Activated naive CD4-positive, alpha-beta T cell treated with anti-CD3 and anti-CD28 coated beads for 36 hours (primary cell): ENCODE data around the gene CENPU. TPM values are rescaled to one million over a fixed set of nuclear protein-coding genes. Genes with fewer than 3 reads are reported as not detected.
"Not testable (repeated sequence)": the region's sequence is repeated elsewhere in the genome, so short reads cannot be mapped to it uniquely, and the experiment has no call there.

Experiments
- CTCF ChIA-PET: fragments of 350-600 bp; sonication (Branson Sonifier 250); formaldehyde crosslinking; loops from one replicate; lab custom pipeline; 2021; ENCODE audit warnings: antibody characterized with exemption; lab: Charles Lee
- DNase-seq: peaks from one replicate; pipeline ENCODE4 v3.0.0-alpha.2; 2020
- H3K27ac Mint-ChIP-seq: one replicate; pipeline ENCODE4 v1.8.0; 2021; ENCODE audit warnings: mild to moderate bottlenecking, mixed read lengths
- H3K27me3 Mint-ChIP-seq: one replicate; pipeline ENCODE4 v1.8.0; 2021; ENCODE audit warnings: low read depth, mixed read lengths
- H3K36me3 Mint-ChIP-seq: one replicate; pipeline ENCODE4 v1.8.0; 2021; ENCODE audit warnings: low read depth, mixed read lengths
- H3K4me1 Mint-ChIP-seq: one replicate; pipeline ENCODE4 v1.8.0; 2021; ENCODE audit warnings: low read depth, mixed read lengths
- H3K4me3 Mint-ChIP-seq: one replicate; pipeline ENCODE4 v1.8.0; 2021; ENCODE audit warnings: mild to moderate bottlenecking, moderate library complexity, mixed read lengths
- H3K9me3 Mint-ChIP-seq: one replicate; pipeline ENCODE4 v1.8.0; 2021; ENCODE audit warnings: mixed read lengths
- intact Hi-C: fragments of 100-400 bp; cut with micrococcal nuclease; formaldehyde crosslinking; loops from one replicate; pipeline ENCODE4 v1.15.1; 2023
- total RNA-seq, 2 experiments: library from RNA; stranded (reverse); gene quantifications; one replicate each; pipeline ENCODE4 v1.2.3, GENCODE V29; 2021

CENPU gene
- total RNA-seq, 2 experiments from 2014 or later = 78.7 to 91.5 TPM

GRCh38 chr4:184655889-184656869 lies 77.7 kb downstream of the CENPU start:
- no peaks in the 10 kb centered on the region for H3K27me3 Mint-ChIP-seq
- DNase-seq = no peak
- intact Hi-C loops = no loop called here
- H3K4me1 Mint-ChIP-seq = peaks cover 9% of the 10 kb centered on the region
- H3K27ac Mint-ChIP-seq = no peak overlapping the region
- no peaks in the 10 kb centered on the region for H3K9me3 Mint-ChIP-seq
- H3K36me3 Mint-ChIP-seq = peaks cover 22% of the 10 kb centered on the region
- H3K4me3 Mint-ChIP-seq = no peak overlapping the region
- CTCF ChIA-PET = no interaction called here

- H3K36me3 Mint-ChIP-seq = peaks cover 13% of the 10 kb centered on the region
- no peak overlapping the region for H3K4me3 Mint-ChIP-seq
- no peaks in the 10 kb centered on the region for H3K27me3 Mint-ChIP-seq
- CTCF ChIA-PET = interaction anchor here (0.8 to 1.0 kb wide), 2 partner anchors 100 to 393 kb away, joined by 3 read pairs; no protein-coding TSS in a partner anchor
- no peak overlapping the region for H3K27ac Mint-ChIP-seq
- intact Hi-C loops = no loop called here
- no peak for DNase-seq
- no peaks in the 10 kb centered on the region for H3K9me3 Mint-ChIP-seq
- H3K4me1 Mint-ChIP-seq = peaks cover 16% of the 10 kb centered on the region
Observed at GRCh38 chr4:184653650-184654049, 80.2 kb downstream of the CENPU start.

GRCh38 chr4:184652681-184653080 lies 81.2 kb downstream of the CENPU start:
- H3K27me3 Mint-ChIP-seq, H3K9me3 Mint-ChIP-seq, intact Hi-C loops, H3K27ac Mint-ChIP-seq, H3K4me3 Mint-ChIP-seq, DNase-seq: not testable (repeated sequence)
- H3K36me3 Mint-ChIP-seq = peaks cover 19% of the 10 kb centered on the region
- CTCF ChIA-PET = interaction anchor here (1.0 kb wide), 1 partner anchor 392 kb away, joined by 3 read pairs; no protein-coding TSS in a partner anchor
- peaks cover 21% of the 10 kb centered on the region for H3K4me1 Mint-ChIP-seq

- intact Hi-C loops = no loop called here
Observed at GRCh38 chr4:184651899-184652298, 82.0 kb downstream of the CENPU start.

GRCh38 chr4:184649971-184650855 lies 83.7 kb downstream of the CENPU start:
- Mint-ChIP-seq H3K4me3 (peak overlapping the region; percentile 93), H3K4me1 (peaks cover 45% of the 10 kb centered on the region), H3K27ac (peak overlapping the region; percentile 83), H3K9me3 (no peaks in the 10 kb centered on the region), H3K27me3 (no peaks in the 10 kb centered on the region), H3K36me3 (peaks cover 16% of the 10 kb centered on the region)
- peak; percentile 37 for DNase-seq
- CTCF ChIA-PET = interaction anchor here (0.7 to 1.0 kb wide), 2 partner anchors 107 to 386 kb away, joined by 3 to 5 read pairs; no protein-coding TSS in a partner anchor
- intact Hi-C loops = loop anchor here (1.0 to 5.0 kb wide), 18 partner anchors 65 to 1145 kb away; partner anchors contain the start of genes ANKRD37, CENPU, CFAP97 and ING2

More at GRCh38 chr4:184651899-184652298, 82.0 kb downstream of the CENPU start:
- no peak for DNase-seq
- Mint-ChIP-seq H3K27ac (no peak overlapping the region), H3K4me3 (no peak overlapping the region), H3K9me3 (no peaks in the 10 kb centered on the region), H3K36me3 (peaks cover 19% of the 10 kb centered on the region), H3K27me3 (no peaks in the 10 kb centered on the region), H3K4me1 (peaks cover 29% of the 10 kb centered on the region)
- CTCF ChIA-PET = no interaction called here

- CTCF ChIA-PET = interaction anchor here (1.0 to 1.2 kb wide), 2 partner anchors 385 kb away, joined by 4 to 5 read pairs; no protein-coding TSS in a partner anchor
- Mint-ChIP-seq H3K4me3 (peak within 1 kb of the TSS; percentile 93), H3K27ac (peak within 1 kb of the TSS; percentile 90), H3K4me1 (peaks cover 50% of the 10 kb centered on the region), H3K9me3 (no peaks in the 10 kb centered on the region), H3K27me3 (no peaks in the 10 kb centered on the region), H3K36me3 (peaks cover 20% of the 10 kb centered on the region)
- DNase-seq = peak; percentile 97
- intact Hi-C loops = loop anchor here (1.0 to 5.0 kb wide), 18 partner anchors 64 to 1144 kb away; partner anchors contain the start of genes ANKRD37, CENPU, CFAP97 and ING2
Observed at GRCh38 chr4:184649026-184649970, 84.6 kb downstream of the CENPU start, which contains the start of the genes CASP3 and PRIMPOL. Gene CASP3 (minus strand): TSS chr4:184649447. CDS start chr4:184638453, 10,994 bp downstream. Gene PRIMPOL (plus strand): TSS chr4:184649738. CDS start chr4:184657141, 7,403 bp downstream.

- Mint-ChIP-seq H3K27ac (peak overlapping the region; percentile 90), H3K9me3 (no peaks in the 10 kb centered on the region), H3K4me3 (peak overlapping the region; percentile 85), H3K36me3 (peaks cover 18% of the 10 kb centered on the region), H3K4me1 (peaks cover 51% of the 10 kb centered on the region), H3K27me3 (no peaks in the 10 kb centered on the region)
- DNase-seq = peak; percentile 55
- CTCF ChIA-PET = interaction anchor here (1.0 to 1.2 kb wide), 3 partner anchors 80 to 384 kb away, joined by 3 to 5 read pairs (median 4); no protein-coding TSS in a partner anchor
- intact Hi-C loops = loop anchor here (1.0 to 5.0 kb wide), 18 partner anchors 64 to 1144 kb away; partner anchors contain the start of genes ANKRD37, CENPU, CFAP97 and ING2
Observed at GRCh38 chr4:184648313-184649025, 85.4 kb downstream of the CENPU start.

- Mint-ChIP-seq H3K27me3 (no peaks in the 10 kb centered on the region), H3K4me1 (peaks cover 51% of the 10 kb centered on the region), H3K36me3 (peaks cover 18% of the 10 kb centered on the region), H3K27ac (peak overlapping the region; percentile 90), H3K4me3 (peak overlapping the region; percentile 85), H3K9me3 (no peaks in the 10 kb centered on the region)
- intact Hi-C loops = loop anchor here (2.0 to 5.0 kb wide), 6 partner anchors 63 to 1143 kb away; partner anchors contain the start of genes CFAP97 and ING2
- no peak for DNase-seq
- CTCF ChIA-PET = interaction anchor here (1.0 to 1.2 kb wide), 3 partner anchors 80 to 384 kb away, joined by 3 to 5 read pairs (median 4); no protein-coding TSS in a partner anchor
Observed at GRCh38 chr4:184648054-184648312, 85.9 kb downstream of the CENPU start.

GRCh38 chr4:184647266-184648053 lies 86.4 kb downstream of the CENPU start:
- no peak for DNase-seq
- peaks cover 53% of the 10 kb centered on the region for H3K4me1 Mint-ChIP-seq
- H3K4me3 Mint-ChIP-seq = peak overlapping the region; percentile 85
- H3K27ac Mint-ChIP-seq = peak overlapping the region; percentile 90
- no peaks in the 10 kb centered on the region for H3K27me3 Mint-ChIP-seq
- intact Hi-C loops = loop anchor here (2.0 to 5.0 kb wide), 6 partner anchors 63 to 1143 kb away; partner anchors contain the start of genes CFAP97 and ING2
- no peaks in the 10 kb centered on the region for H3K9me3 Mint-ChIP-seq
- H3K36me3 Mint-ChIP-seq = peaks cover 18% of the 10 kb centered on the region
- CTCF ChIA-PET = interaction anchor here (1.0 to 1.5 kb wide), 3 partner anchors 79 to 384 kb away, joined by 3 to 5 read pairs (median 3); no protein-coding TSS in a partner anchor
